GM12874 (cell line): ENCODE data around the gene SNX8.

Source experiments
- TF ChIP-seq, protein P1 (sequence below): IDR thresholded peaks from 2 replicates; pipeline ENCODE4 v1.5.1; 2011; ENCODE audit warnings: low read depth, mild to moderate bottlenecking, control low read depth, low read length, moderate library complexity; ENCODE audit not compliant: insufficient read depth

SNX8 gene

DNA sequence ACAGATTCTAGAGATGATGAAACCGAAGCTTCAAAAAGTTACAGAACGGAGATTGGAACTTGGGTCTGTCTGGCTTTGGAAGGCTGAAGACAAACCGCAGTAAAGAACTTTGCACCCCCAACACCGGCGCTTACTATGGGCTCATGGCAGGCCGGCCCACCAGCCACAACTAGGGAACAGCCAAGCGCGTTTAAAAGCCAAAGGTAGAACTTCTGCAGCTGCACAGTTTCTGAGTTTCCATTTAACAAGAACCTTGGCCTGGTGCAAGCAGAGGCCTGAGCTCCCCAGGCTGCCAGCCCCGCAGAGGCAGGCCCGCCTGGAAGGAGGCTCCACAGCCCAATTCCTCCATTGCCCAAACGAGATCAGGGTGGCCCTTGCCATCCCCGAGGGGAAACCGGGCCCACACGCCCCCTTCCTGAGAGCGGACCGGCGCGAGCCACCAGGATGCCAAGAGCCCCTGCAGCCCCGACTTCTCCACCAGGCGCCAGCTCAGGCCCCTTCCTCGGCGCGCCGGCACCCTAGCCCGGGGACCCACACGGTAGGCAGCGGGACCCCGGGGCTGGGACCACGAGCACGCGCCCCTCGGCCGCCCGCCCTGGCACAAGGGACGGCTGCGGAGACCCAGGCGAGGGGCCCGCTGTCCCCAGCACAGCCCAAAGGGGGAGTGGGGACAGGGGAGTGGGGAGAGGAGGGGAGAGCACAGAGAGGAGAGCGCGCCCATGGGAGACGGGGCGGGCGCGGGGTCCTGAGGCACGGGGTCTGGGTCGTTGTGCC lies 82.1 kb downstream of the SNX8 start:
- TF ChIP-seq, protein P1, sequence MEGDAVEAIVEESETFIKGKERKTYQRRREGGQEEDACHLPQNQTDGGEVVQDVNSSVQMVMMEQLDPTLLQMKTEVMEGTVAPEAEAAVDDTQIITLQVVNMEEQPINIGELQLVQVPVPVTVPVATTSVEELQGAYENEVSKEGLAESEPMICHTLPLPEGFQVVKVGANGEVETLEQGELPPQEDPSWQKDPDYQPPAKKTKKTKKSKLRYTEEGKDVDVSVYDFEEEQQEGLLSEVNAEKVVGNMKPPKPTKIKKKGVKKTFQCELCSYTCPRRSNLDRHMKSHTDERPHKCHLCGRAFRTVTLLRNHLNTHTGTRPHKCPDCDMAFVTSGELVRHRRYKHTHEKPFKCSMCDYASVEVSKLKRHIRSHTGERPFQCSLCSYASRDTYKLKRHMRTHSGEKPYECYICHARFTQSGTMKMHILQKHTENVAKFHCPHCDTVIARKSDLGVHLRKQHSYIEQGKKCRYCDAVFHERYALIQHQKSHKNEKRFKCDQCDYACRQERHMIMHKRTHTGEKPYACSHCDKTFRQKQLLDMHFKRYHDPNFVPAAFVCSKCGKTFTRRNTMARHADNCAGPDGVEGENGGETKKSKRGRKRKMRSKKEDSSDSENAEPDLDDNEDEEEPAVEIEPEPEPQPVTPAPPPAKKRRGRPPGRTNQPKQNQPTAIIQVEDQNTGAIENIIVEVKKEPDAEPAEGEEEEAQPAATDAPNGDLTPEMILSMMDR = no peak

- TF ChIP-seq, protein P1 = no peak
Measured at GRCh38 chr7:2230882-2231281, 83.4 kb downstream of the SNX8 start.

- TF ChIP-seq, protein P1 = no peak
Measured at GRCh38 chr7:2230226-2230625, 84.0 kb downstream of the SNX8 start.

DNA sequence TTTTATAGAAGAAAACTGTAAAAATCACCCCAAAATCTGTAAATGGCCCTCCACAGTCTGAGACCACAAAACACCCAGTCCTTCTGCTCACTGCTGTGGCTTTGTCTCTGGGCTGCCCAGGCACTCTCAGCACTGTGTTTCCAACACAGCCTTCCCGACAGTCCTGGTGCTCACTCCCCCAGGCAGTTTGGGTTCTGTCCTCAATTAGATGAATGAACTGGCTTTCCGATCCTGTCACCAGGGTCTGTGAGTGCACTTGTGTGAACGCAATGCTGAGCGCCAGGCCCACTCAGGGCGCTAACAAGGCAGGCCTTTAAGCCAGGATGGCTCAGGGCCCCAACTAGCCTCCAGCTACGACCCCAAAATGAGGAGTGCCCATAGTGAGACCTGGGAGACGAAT lies 84.8 kb downstream of the SNX8 start:
- TF ChIP-seq, protein P1 = no peak

GRCh38 chr7:2228921-2229320 lies 85.3 kb downstream of the SNX8 start:
- TF ChIP-seq, protein P1 = no peak

DNA sequence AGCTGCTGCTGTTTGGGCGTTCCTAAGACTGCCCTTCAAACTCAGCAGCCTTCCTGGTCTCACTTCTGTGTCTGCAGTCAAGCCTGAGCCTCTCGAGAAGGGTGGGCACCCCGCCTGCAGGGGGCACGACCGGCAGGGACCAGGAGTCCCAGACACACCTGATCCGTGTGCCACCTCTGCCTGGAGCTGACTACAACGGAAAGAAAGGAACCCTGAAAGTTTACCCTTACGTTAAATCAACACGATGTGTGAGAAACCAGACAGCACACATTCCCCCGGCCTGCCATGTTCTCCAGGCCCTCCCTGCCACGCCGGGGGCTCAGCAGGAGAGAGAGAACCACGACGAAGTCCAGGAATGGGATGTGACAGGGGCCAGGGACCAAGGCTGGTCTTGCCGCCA lies 86.5 kb downstream of the SNX8 start:
- TF ChIP-seq, protein P1 = no peak

DNA sequence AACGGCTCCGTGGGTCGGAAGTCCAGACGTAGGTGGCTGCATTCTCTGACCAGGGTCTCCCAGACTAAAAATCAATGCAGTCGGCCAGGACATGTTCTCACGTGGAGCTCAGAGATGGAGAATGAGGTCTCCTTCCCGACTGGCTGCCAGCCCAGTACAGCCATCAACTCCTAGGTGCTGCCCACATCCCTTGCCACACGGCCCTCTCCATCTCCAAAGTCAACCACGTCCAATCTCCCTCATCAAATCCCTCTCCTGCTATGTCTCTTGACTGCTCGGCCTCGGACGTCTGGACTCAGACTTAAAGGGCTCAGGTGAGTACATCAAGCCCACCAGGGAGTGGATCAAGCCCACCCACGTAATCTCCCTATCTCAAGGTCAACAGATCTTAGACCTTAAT lies 88.4 kb downstream of the SNX8 start:
- TF ChIP-seq, protein P1 = no peak
